ENCODE measurements around the gene AUTS2.

Gene AUTS2

DNA sequence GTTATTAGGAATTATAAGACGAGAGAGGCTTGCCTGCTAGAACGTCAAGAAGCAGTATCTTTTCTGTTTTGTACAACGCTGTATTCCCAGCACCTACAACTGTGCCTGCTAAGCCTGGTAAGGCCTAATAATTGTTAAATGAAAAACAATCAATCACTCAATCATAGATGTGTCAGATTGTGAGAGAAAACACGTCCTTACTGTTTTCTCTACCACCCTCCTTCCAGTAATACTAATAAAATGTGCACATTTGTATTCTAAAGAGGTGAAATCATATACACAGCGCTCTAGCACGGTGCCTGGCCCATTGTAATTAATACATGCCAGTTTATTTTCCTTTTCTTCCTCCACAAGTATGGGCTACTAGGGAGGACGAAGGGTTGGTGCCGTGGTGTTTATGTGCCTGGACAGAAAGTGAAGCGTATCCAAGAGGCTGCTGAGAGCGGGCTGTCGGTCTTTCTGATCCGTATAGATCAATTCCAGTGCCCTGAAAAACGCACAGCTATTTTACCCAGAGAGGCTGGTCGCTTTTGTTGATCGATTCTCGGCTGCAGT is 1.5 kb upstream of the AUTS2 start:
- Histone ChIP-seq H3K27me3 (no peaks in the 10 kb centered on the region), H3K4me3 (peak overlapping the region; percentile 75 to 78), H3K9me3 (no peaks in the 10 kb centered on the region), H3K4me1 (peaks cover 0 to 40% (median 12%) of the 10 kb centered on the region in 4 donors), H3K36me3 (no peaks in the 10 kb centered on the region), H3K27ac (peak overlapping the region; percentile 78 to 86)
- TF ChIP-seq, protein P1, sequence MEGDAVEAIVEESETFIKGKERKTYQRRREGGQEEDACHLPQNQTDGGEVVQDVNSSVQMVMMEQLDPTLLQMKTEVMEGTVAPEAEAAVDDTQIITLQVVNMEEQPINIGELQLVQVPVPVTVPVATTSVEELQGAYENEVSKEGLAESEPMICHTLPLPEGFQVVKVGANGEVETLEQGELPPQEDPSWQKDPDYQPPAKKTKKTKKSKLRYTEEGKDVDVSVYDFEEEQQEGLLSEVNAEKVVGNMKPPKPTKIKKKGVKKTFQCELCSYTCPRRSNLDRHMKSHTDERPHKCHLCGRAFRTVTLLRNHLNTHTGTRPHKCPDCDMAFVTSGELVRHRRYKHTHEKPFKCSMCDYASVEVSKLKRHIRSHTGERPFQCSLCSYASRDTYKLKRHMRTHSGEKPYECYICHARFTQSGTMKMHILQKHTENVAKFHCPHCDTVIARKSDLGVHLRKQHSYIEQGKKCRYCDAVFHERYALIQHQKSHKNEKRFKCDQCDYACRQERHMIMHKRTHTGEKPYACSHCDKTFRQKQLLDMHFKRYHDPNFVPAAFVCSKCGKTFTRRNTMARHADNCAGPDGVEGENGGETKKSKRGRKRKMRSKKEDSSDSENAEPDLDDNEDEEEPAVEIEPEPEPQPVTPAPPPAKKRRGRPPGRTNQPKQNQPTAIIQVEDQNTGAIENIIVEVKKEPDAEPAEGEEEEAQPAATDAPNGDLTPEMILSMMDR (IDR thresholded peaks at IDR 0.05), result no peak
- intact Hi-C loops (cut with DNase I; ENCODE audit: low total_unique reads), result no loop called here
- DNase-seq, result peak in 1 of 2 donors; percentile 24

DNA sequence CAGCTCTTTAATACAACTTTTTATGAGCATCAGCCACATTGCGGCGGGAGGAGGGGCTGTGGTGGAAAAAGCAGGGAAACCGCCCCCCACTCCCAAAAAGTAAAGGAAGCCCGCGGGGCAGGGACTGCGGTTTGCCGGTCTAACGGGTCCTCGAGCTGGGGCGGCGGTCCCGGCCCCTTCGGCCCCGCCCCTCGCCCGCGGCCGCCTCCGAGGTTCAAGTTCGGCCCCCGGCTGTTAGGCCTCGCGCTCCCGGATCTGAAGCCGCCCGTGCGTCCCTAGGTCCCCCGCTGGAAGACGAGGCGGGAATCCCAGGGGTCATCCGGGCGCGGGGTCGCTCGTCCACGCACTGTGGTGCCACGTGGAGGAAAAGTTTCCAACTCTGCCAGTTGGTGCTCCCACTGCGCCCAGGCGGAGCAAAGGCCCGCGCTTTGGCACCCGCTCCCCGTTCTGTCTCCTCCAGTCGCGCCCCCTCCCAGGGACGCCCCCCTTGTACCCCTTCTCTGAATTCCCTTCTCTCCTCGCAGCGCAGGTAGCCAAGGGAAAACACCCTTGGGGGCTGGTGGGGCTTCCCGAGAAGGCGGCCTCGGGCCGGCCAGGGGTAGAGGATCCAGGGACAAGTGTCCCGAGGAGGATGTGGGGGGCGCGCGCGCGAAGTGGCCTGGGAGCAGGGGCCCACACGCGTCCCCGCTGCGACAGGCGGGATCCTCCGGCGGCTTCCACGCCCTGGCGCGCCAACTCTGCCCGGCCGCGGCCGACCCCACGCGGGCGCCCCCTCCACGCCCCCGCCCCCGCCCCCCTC is 798 bp upstream of the AUTS2 start:
- no peaks in the 10 kb centered on the region for H3K36me3 ChIP-seq
- intact Hi-C loops (cut with DNase I; ENCODE audit: low total_unique reads), result no loop called here
- no peaks in the 10 kb centered on the region for H3K9me3 ChIP-seq
- peak overlapping the region; percentile 75 to 78 for H3K4me3 ChIP-seq
- H3K27me3 ChIP-seq, result no peaks in the 10 kb centered on the region
- peak; percentile 46 to 64 for DNase-seq
- TF ChIP-seq, protein P1 (IDR thresholded peaks at IDR 0.05), result no peak
- H3K27ac ChIP-seq, result peak overlapping the region; percentile 78 to 86
- H3K4me1 ChIP-seq, result peaks cover 0 to 40% (median 12%) of the 10 kb centered on the region in 4 donors

DNA sequence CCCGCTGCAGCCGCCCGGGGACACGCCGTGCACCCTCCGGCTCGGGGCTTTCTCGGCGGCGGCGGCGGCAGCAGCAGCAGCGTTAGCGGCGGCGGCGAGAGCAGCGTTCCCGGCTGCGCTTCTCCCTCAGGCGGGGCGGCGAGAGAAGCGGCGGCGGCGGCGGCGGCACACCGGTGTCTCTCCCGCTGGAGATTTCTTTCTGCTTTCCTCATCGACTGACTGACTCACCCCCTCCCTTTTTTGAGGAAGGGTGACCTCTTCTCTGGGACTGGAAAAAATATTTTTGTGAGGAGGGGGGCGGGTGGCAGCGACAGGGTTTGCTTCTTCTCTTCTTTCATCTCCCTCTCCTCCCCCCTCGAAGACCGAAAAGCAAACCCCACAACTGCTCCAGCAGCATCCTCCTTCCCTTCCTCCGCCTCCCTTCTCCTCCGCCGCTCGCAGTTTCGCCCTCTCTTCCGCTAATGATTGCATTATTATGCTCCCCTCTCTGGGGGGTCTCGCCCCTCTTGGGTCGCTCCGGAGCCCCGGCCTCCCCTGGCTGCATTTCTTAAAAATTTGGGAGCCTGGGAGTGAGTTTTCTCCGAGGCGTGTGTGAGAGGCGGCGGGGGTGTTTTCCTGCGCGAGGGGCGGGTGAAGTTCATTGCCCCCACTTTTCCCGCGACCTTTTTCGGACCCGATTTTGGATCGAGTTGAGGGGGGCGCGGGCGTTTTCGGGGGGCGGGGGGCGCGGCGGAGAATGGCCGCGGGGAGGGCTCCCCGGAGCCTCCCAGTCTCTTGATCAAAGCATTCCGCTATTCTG is 411 bp downstream of the AUTS2 start:
- no peak for DNase-seq
- H3K9me3 ChIP-seq, result no peaks in the 10 kb centered on the region
- TF ChIP-seq, protein P1 (IDR thresholded peaks at IDR 0.05), result no peak
- H3K27ac ChIP-seq, result peak overlapping the region; percentile 78 to 86
- H3K27me3 ChIP-seq, result no peaks in the 10 kb centered on the region
- no peaks in the 10 kb centered on the region for H3K36me3 ChIP-seq
- H3K4me3 ChIP-seq, result peak overlapping the region; percentile 75 to 78
- intact Hi-C loops (cut with DNase I; ENCODE audit: low total_unique reads), result no loop called here
- peaks cover 0 to 40% (median 12%) of the 10 kb centered on the region in 4 donors for H3K4me1 ChIP-seq

- Histone ChIP-seq H3K4me1 (peaks cover 0 to 40% (median 12%) of the 10 kb centered on the region in 4 donors), H3K36me3 (no peaks in the 10 kb centered on the region), H3K9me3 (no peaks in the 10 kb centered on the region), H3K27ac (peak overlapping the region; percentile 78 to 86), H3K27me3 (no peaks in the 10 kb centered on the region), H3K4me3 (peak overlapping the region; percentile 75 to 78)
- TF ChIP-seq, protein P1 (IDR thresholded peaks at IDR 0.05), result no peak
- intact Hi-C loops (cut with DNase I; ENCODE audit: low total_unique reads), result no loop called here
- DNase-seq, result no peak
These were observed 1.1 kb downstream of the AUTS2 start for GRCh38 chr7:69599286-69599954.
